H1 (cell line): ENCODE results near the gene SESN1. TPM values are rescaled to one million over a fixed set of nuclear protein-coding genes. Genes with fewer than 3 reads are reported as not detected.

Experiments used
- CTCF ChIA-PET: fragments of 300-600 bp; sonication (Branson Sonifier 250); formaldehyde crosslinking; loops from one replicate; lab custom pipeline; 2021; ENCODE audit not compliant: partially characterized antibody; lab: Charles Lee
- POLR2A ChIA-PET: fragments of 300-600 bp; sonication (Branson Sonifier 250); formaldehyde crosslinking; loops from one replicate; lab custom pipeline; 2021; ENCODE audit warnings: inconsistent platforms; ENCODE audit not compliant: partially characterized antibody; lab: Charles Lee
- DNase-seq, 2 experiments: peaks; one replicate each; pipeline versions ENCODE4 v3.0.0 to v3.0.0-alpha.2; 2010 to 2022; ENCODE audit warnings: low spot score in 2 of 2, low read depth in 1 of 2, mixed read lengths in 1 of 2
- FAIRE-seq: peaks from 2 replicates; lab custom pipeline; 2011; peaks lifted over from hg19 to GRCh38; lab: Jason Lieb, UNC
- H2AFZ ChIP-seq: 2 replicates; pipeline ENCODE4 v1.8.1; 2012; ENCODE audit warnings: low read length, inconsistent platforms
- H2AK5ac ChIP-seq: 2 replicates; pipeline ENCODE4 v1.6.1; 2013; ENCODE audit warnings: low read depth, low read length
- H2BK120ac ChIP-seq: replicated peaks from 2 replicates; pipeline ENCODE3; 2013; ENCODE audit warnings: low read depth, low read length, inconsistent platforms
- H2BK12ac ChIP-seq: 2 replicates; pipeline ENCODE4 v1.6.1; 2013; ENCODE audit warnings: low read depth, low read length
- H2BK15ac ChIP-seq: 2 replicates; pipeline ENCODE4 v1.6.1; 2013; ENCODE audit warnings: low read length
- H2BK20ac ChIP-seq: 2 replicates; pipeline ENCODE4 v1.6.1; 2013; ENCODE audit warnings: low read length
- H2BK5ac ChIP-seq: 2 replicates; pipeline ENCODE4 v1.6.1; 2013; ENCODE audit warnings: low read depth, low read length
- H3K14ac ChIP-seq: 2 replicates; pipeline ENCODE4 v1.6.1; 2013; ENCODE audit warnings: inconsistent platforms; ENCODE audit not compliant: insufficient read length
- H3K18ac ChIP-seq: 2 replicates; pipeline ENCODE4 v1.6.1; 2013; ENCODE audit warnings: low read length; ENCODE audit errors: extremely low read depth
- H3K23ac ChIP-seq: 2 replicates; pipeline ENCODE4 v1.6.1; 2013; ENCODE audit warnings: inconsistent platforms; ENCODE audit not compliant: insufficient read length
- H3K23me2 ChIP-seq: 2 replicates; pipeline ENCODE4 v1.6.1; 2013; ENCODE audit warnings: low read depth, low read length
- H3K27ac ChIP-seq: 2 replicates; pipeline ENCODE4 v1.6.1; 2011; ENCODE audit warnings: low read depth, low read length, inconsistent platforms
- H3K27me3 ChIP-seq, 4 experiments: replicated peaks in 1 of 4; 1 replicate in 1 of 4; 2 replicates in 3 of 4; pipeline versions ENCODE4 v1.6.1 to v1.8.1; 2011 to 2013; ENCODE audit warnings: low read length in 3 of 4, mild to moderate bottlenecking in 3 of 4, inconsistent platforms in 2 of 4, mixed read lengths in 2 of 4, moderate library complexity in 1 of 4; ENCODE audit not compliant: control insufficient read depth in 3 of 4, insufficient read depth in 3 of 4; ENCODE audit errors: extremely low read depth in 1 of 4
- H3K36me3 ChIP-seq, 4 experiments: 2 replicates each; pipeline versions ENCODE4 v1.6.1 to v1.8.1; 2011 to 2013; ENCODE audit warnings: mild to moderate bottlenecking in 4 of 4, low read length in 3 of 4, moderate library complexity in 2 of 4, control low read depth in 1 of 4, inconsistent platforms in 1 of 4; ENCODE audit not compliant: insufficient read depth in 4 of 4, control insufficient read depth in 2 of 4
- H3K4ac ChIP-seq: replicated peaks from 2 replicates; pipeline ENCODE3; 2013; ENCODE audit warnings: low read length, low read depth, mixed read lengths, inconsistent platforms; ENCODE audit not compliant: insufficient read length
- H3K4me1 ChIP-seq, 4 experiments: replicated peaks in 1 of 4; 1 replicate in 1 of 4; 2 replicates in 3 of 4; pipeline versions ENCODE4 v1.6.1 to v1.8.1; 2011 to 2013; ENCODE audit warnings: low read length in 3 of 4, inconsistent platforms in 2 of 4, mixed read lengths in 1 of 4; ENCODE audit not compliant: insufficient read depth in 4 of 4, control insufficient read depth in 3 of 4
- H3K4me2 ChIP-seq, 2 experiments: 2 replicates each; pipeline versions ENCODE4 v1.6.1 to v1.8.1; 2011 to 2013; ENCODE audit warnings: low read depth in 2 of 2, low read length in 2 of 2, control low read depth in 1 of 2, inconsistent platforms in 1 of 2, mild to moderate bottlenecking in 1 of 2; ENCODE audit not compliant: insufficient read depth in 1 of 2
- H3K4me3 ChIP-seq, 4 experiments: fragments of 200-600, 300-600 bp in 1 of 4; sonication (generic), shearing (Covaris generic), sonication (Bioruptor Twin) in 1 of 4; 2 replicates each; pipeline versions ENCODE4 v1.5.1 to v1.8.1; 2011 to 2016; ENCODE audit warnings: low read length in 4 of 4, low read depth in 3 of 4, control low read depth in 2 of 4, inconsistent platforms in 2 of 4, mild to moderate bottlenecking in 2 of 4, mixed read lengths in 1 of 4, moderate library complexity in 1 of 4; ENCODE audit not compliant: insufficient read depth in 2 of 4; ENCODE audit errors: extremely low read depth in 1 of 4
- H3K56ac ChIP-seq: replicated peaks from 2 replicates; pipeline ENCODE3; 2013; ENCODE audit warnings: low read depth, mild to moderate bottlenecking, mixed read lengths, low read length, inconsistent platforms; ENCODE audit not compliant: insufficient read length
- H3K79me1 ChIP-seq: 2 replicates; pipeline ENCODE4 v1.6.1; 2013; ENCODE audit warnings: low read depth, low read length, control low read depth
- H3K79me2 ChIP-seq, 2 experiments: 2 replicates each; pipeline versions ENCODE4 v1.6.1 to v1.8.1; 2012 to 2013; ENCODE audit warnings: low read length in 2 of 2, mild to moderate bottlenecking in 2 of 2, inconsistent platforms in 1 of 2; ENCODE audit not compliant: insufficient read depth in 2 of 2, control insufficient read depth in 1 of 2
- H3K9ac ChIP-seq, 4 experiments: replicated peaks in 1 of 4; 1 replicate in 1 of 4; 2 replicates in 3 of 4; pipeline versions ENCODE4 v1.6.1 to v1.8.1; 2011 to 2013; ENCODE audit warnings: low read depth in 3 of 4, low read length in 3 of 4, control low read depth in 2 of 4, mild to moderate bottlenecking in 2 of 4, moderate library complexity in 2 of 4, inconsistent platforms in 1 of 4; ENCODE audit errors: extremely low read depth in 1 of 4
- H3K9me3 ChIP-seq, 2 experiments: 2 replicates each; pipeline versions ENCODE4 v1.6.1 to v1.8.1; 2012 to 2013; ENCODE audit warnings: mild to moderate bottlenecking in 2 of 2, moderate library complexity in 2 of 2, control low read depth in 1 of 2, inconsistent platforms in 1 of 2, low read depth in 1 of 2, low read length in 1 of 2, mixed read lengths in 1 of 2; ENCODE audit not compliant: insufficient read depth in 2 of 2
- H4K20me1 ChIP-seq, 2 experiments: replicated peaks in 1 of 2; 2 replicates each; pipeline versions ENCODE3 to v1.8.1; 2011 to 2013; ENCODE audit warnings: inconsistent platforms in 2 of 2, low read length in 2 of 2, mild to moderate bottlenecking in 1 of 2; ENCODE audit not compliant: insufficient read depth in 2 of 2, control insufficient read depth in 1 of 2
- H4K5ac ChIP-seq: 2 replicates; pipeline ENCODE4 v1.6.1; 2013; ENCODE audit warnings: low read length, low read depth, mixed read lengths, inconsistent platforms; ENCODE audit not compliant: insufficient read length
- H4K8ac ChIP-seq: 2 replicates; pipeline ENCODE4 v1.8.0; 2013; ENCODE audit warnings: mild to moderate bottlenecking, moderate library complexity, low read length, inconsistent platforms; ENCODE audit not compliant: insufficient read depth; ENCODE audit errors: extremely low read depth
- H4K91ac ChIP-seq: replicated peaks from 2 replicates; pipeline ENCODE3; 2013; ENCODE audit warnings: low read length, mixed read lengths, inconsistent platforms; ENCODE audit not compliant: insufficient read length
- BRCA1 ChIP-seq: IDR thresholded peaks from 2 replicates; pipeline ENCODE4 v1.6.1; 2012; ENCODE audit warnings: low read depth, low read length, improper control_type of control experiment
- CBX8 ChIP-seq: fragments of 300-800, 300-1000 bp; sonication (generic); IDR thresholded peaks from 2 replicates; pipeline ENCODE4 v1.7.1; 2016; ENCODE audit warnings: low read depth, low read length, borderline replicate concordance
- CHD1 ChIP-seq: IDR thresholded peaks from 2 replicates; pipeline ENCODE4 v1.6.1; 2012; ENCODE audit warnings: low read depth, low read length, improper control_type of control experiment
- JUND ChIP-seq: IDR thresholded peaks from 2 replicates; pipeline ENCODE4 v1.6.1; 2011; ENCODE audit warnings: mild to moderate bottlenecking, improper control_type of control experiment, low read length
- MAFK ChIP-seq: IDR thresholded peaks from 2 replicates; pipeline ENCODE4 v1.6.1; 2012; ENCODE audit warnings: low read depth, mild to moderate bottlenecking, improper control_type of control experiment, low read length
- PHF8 ChIP-seq: fragments of 200-600 bp; sonication (generic); conservative IDR thresholded peaks from 2 replicates; pipeline ENCODE4 v1.7.1; 2012; ENCODE audit warnings: low read depth, mild to moderate bottlenecking, inconsistent platforms, low read length, moderate library complexity
- SAP30 ChIP-seq: fragments of 300-600 bp; sonication (generic); IDR thresholded peaks from 2 replicates; pipeline ENCODE4 v1.7.1; 2012; ENCODE audit warnings: low read length, moderate library complexity, mild to moderate bottlenecking, inconsistent platforms; ENCODE audit not compliant: insufficient read depth, insufficient replicate concordance
- SIN3A ChIP-seq, 2 experiments: IDR thresholded peaks in 1 of 2; conservative IDR thresholded peaks in 1 of 2; 2 replicates each; pipeline ENCODE4 v1.6.1; 2011 to 2012; ENCODE audit warnings: low read length in 2 of 2, improper control_type of control experiment in 1 of 2, low read depth in 1 of 2, mild to moderate bottlenecking in 1 of 2
- SIRT6 ChIP-seq: IDR thresholded peaks from one replicate; pipeline ENCODE4 v1.7.1; 2012; ENCODE audit warnings: low read length, inconsistent platforms
- SP1 ChIP-seq: IDR thresholded peaks from 2 replicates; pipeline ENCODE4 v1.6.1; 2011; ENCODE audit warnings: low read depth, low read length
- SP2 ChIP-seq: IDR thresholded peaks from 2 replicates; pipeline ENCODE4 v1.6.1; 2012; ENCODE audit warnings: mild to moderate bottlenecking, low read length, inconsistent platforms
- SUZ12 ChIP-seq: fragments of 200-600 bp; sonication (generic); IDR thresholded peaks from 2 replicates; pipeline ENCODE4 v1.6.1; 2012; ENCODE audit warnings: mild to moderate bottlenecking, inconsistent platforms, low read length, moderate library complexity, mixed read lengths
- TEAD4 ChIP-seq: IDR thresholded peaks from 2 replicates; pipeline ENCODE4 v1.6.1; 2012; ENCODE audit warnings: low read depth, low read length, inconsistent platforms, mixed read lengths
- WGBS, 2 experiments: shearing (Covaris generic) in 1 of 2; methylation state at CpG; one replicate each; pipeline versions ENCODE4 v1.1.6 to v1.1.7; 2013 to 2015; ENCODE audit warnings: low lambda C conversion rate in 2 of 2, mixed read lengths in 2 of 2, inconsistent platforms in 1 of 2, low coverage in 1 of 2, missing lambda C conversion rate in 1 of 2; ENCODE audit not compliant: insufficient replicate concordance in 2 of 2, insufficient coverage in 1 of 2, insufficient read length in 1 of 2; ENCODE audit errors: extremely low coverage in 1 of 2, missing lambda C conversion rate in 1 of 2; 5-methylcytosine and 5-hydroxymethylcytosine counted together
- polyA plus RNA-seq, 7 experiments: library from polyadenylated mRNA; depleted of rRNA in 3 of 7; stranded (reverse) in 5 of 7; unstranded in 2 of 7; fragments of >200 nt in 5 of 7; fragments of 200-250 nt in 2 of 7; gene quantifications; 1 replicate in 5 of 7; 2 replicates in 1 of 7; 4 replicates in 1 of 7; pipeline versions ENCODE4 v1.2.1 to v1.2.3, GENCODE V29; 2011 to 2013; ENCODE audit warnings: missing spikeins in 2 of 7, mixed read lengths in 2 of 7
- total RNA-seq: library from RNA; stranded (reverse); fragmentation: NEBNext Ultra II Directional; extraction: Animal tissue kit (Norgen Biotek cat#: 25700); gene quantifications from 2 replicates; pipeline ENCODE4 v1.2.1, GENCODE V29; 2021
- TF ChIP-seq, protein P1 (sequence below): IDR thresholded peaks from 2 replicates; pipeline ENCODE4 v1.6.1; 2011; ENCODE audit warnings: low read depth, mild to moderate bottlenecking, low read length; ENCODE audit not compliant: insufficient read depth

The SESN1 gene
- total and polyA plus RNA-seq, 2 of the 8 experiments (the other 6 are each of a cell fraction or from before 2014, with no cell fraction given), result 12.8 to 15.6 TPM

DNA sequence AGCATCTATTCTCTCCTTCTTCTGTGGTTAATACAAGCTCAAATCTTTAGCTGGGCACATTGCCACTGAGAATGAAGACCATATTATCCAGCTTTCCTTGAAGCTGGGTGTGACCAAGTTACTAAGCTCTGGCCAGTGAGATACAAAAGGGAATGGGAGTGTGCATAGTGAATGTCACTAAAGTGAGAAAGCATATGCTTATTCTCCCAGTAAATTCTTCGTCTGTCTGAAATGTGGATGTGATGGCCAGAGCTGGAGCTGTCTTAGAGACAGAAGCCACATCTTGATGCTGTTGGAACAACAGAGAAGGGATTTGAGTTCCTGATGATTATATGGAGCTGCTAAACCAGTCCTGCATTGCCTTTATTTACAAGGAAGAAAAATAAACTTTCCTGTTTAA is 60.1 kb downstream of the SESN1 start:
- Histone ChIP-seq H3K79me2 (no peaks in the 10 kb centered on the region), H2AFZ (no peak overlapping the region), H3K27ac (no peak overlapping the region), H3K4me1 (no peaks in the 10 kb centered on the region), H3K23ac (no peak overlapping the region), H3K27me3 (peaks cover 0 to 1% (median 0%) of the 10 kb centered on the region in 4 experiments; a peak in 1 of 7 replicates), H3K36me3 (no peaks in the 10 kb centered on the region), H3K23me2 (no peaks in the 10 kb centered on the region), H3K56ac (no peak overlapping the region), H2BK120ac (no peak overlapping the region), H2BK5ac (no peak overlapping the region), H4K5ac (no peak overlapping the region), H3K18ac (no peak overlapping the region), H2BK15ac (no peak overlapping the region), H3K14ac (no peak overlapping the region), H2BK12ac (no peak overlapping the region), H3K4ac (no peak overlapping the region), H4K8ac (no peak overlapping the region), H3K79me1 (no peaks in the 10 kb centered on the region), H4K91ac (no peak overlapping the region), H2BK20ac (no peak overlapping the region), H3K4me3 (no peak overlapping the region), H4K20me1 (no peaks in the 10 kb centered on the region), H3K9ac (no peak overlapping the region), H3K4me2 (no peak overlapping the region), H2AK5ac (no peak overlapping the region), H3K9me3 (no peaks in the 10 kb centered on the region)
- FAIRE-seq, result no peak
- POLR2A ChIA-PET, result no interaction called here
- WGBS, 2 experiments, result 76% methylated on average over 1 of the region's 1 CpG; no CpG with 5 or more reads in 1 of the 2 experiments
- TF ChIP-seq SIN3A (conservative IDR thresholded peaks at IDR 0.05 in 1 of 2, IDR thresholded peaks at IDR 0.05 in 1 of 2; ENCODE audit: low read depth in 1 of 2, low read length in 2 of 2) (no peak), SAP30 (no peak), SP1 (no peak), PHF8 (no peak), CHD1 (no peak), SIRT6 (no peak), CBX8 (no peak), JUND (no peak), BRCA1 (no peak), TEAD4 (no peak), MAFK (no peak), SUZ12 (no peak), SP2 (no peak)
- TF ChIP-seq, protein P1, sequence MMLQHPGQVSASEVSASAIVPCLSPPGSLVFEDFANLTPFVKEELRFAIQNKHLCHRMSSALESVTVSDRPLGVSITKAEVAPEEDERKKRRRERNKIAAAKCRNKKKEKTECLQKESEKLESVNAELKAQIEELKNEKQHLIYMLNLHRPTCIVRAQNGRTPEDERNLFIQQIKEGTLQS, result no peak
- CTCF ChIA-PET, result interaction anchor here (1.0 kb wide), 1 partner anchor 16 kb away, joined by 3 read pairs; no protein-coding TSS in a partner anchor
- DNase-seq, result no peak
